HepG2 (cell line): Measurements from ENCODE around the gene STN1. TPM values are rescaled to one million over a fixed set of nuclear protein-coding genes. Genes with fewer than 3 reads are reported as not detected.

Source experiments
- ATAC-seq: fragments of 200-7000 bp; cut with Tn5 transposase; 3 replicates; pipeline ENCODE4 v1.9.1; 2020; ENCODE audit warnings: mild to moderate bottlenecking, moderate library complexity
- BruUV-seq: library from RNA; stranded (reverse); fragments of 400-500 nt; replicated peaks from 2 replicates; lab custom pipeline; 2021; lab: Mats Ljungman, UMichigan
- CTCF ChIA-PET: fragments of 300-600 bp; formaldehyde crosslinking; extraction: SDS; loops from one replicate; lab custom pipeline; 2021; ENCODE audit warnings: low total read pairs, inconsistent platforms, low intra/inter-chr PET ratio; lab: Yijun Ruan, JAX
- POLR2A ChIA-PET: fragments of 350-600 bp; sonication (Branson Sonifier 250); formaldehyde crosslinking; loops from one replicate; lab custom pipeline; 2020; ENCODE audit warnings: antibody characterized with exemption, inconsistent platforms; lab: Yijun Ruan, JAX
- DNase-seq: peaks from one replicate; pipeline ENCODE4 v3.0.0-alpha.2; 2015; ENCODE audit warnings: low spot score
- FAIRE-seq: peaks from 3 replicates; lab custom pipeline; 2011; peaks lifted over from hg19 to GRCh38; lab: Jason Lieb, UNC
- H2AFZ ChIP-seq: one replicate; pipeline ENCODE4 v1.6.1; 2011; ENCODE audit warnings: low read length, inconsistent platforms
- H3K27ac ChIP-seq: fragments of 300-600 bp; 3 replicates; pipeline ENCODE4 v1.8.0; 2011; ENCODE audit warnings: mixed run types, mild to moderate bottlenecking, mixed read lengths, low read length, inconsistent platforms; ENCODE audit not compliant: insufficient read depth; ENCODE audit errors: extremely low read length
- H3K27me3 ChIP-seq, 2 experiments: fragments of 200-600 bp in 1 of 2; 2 replicates in 1 of 2; 3 replicates in 1 of 2; pipeline versions ENCODE4 v1.6.0 to v1.8.0; 2011; ENCODE audit warnings: low read length in 2 of 2, mild to moderate bottlenecking in 2 of 2, moderate library complexity in 2 of 2, inconsistent platforms in 1 of 2; ENCODE audit not compliant: insufficient read depth in 2 of 2, control insufficient read depth in 1 of 2
- H3K36me3 ChIP-seq, 2 experiments: fragments of 200-600 bp in 1 of 2; replicated peaks in 1 of 2; 2 replicates in 1 of 2; 3 replicates in 1 of 2; pipeline versions ENCODE4 v1.5.1 to v1.8.0; 2011; ENCODE audit warnings: low read length in 2 of 2, inconsistent platforms in 1 of 2; ENCODE audit not compliant: insufficient read depth in 2 of 2, control insufficient read depth in 1 of 2
- H3K4me1 ChIP-seq: 2 replicates; pipeline ENCODE4 v1.5.1; 2012; ENCODE audit warnings: low read length, inconsistent platforms; ENCODE audit not compliant: insufficient read depth
- H3K4me2 ChIP-seq: 2 replicates; pipeline ENCODE4 v1.6.0; 2011; ENCODE audit warnings: low read depth, low read length, inconsistent platforms
- H3K4me3 ChIP-seq, 3 experiments: fragments of 200-600 bp in 1 of 3; sonication (generic), shearing (Covaris generic) in 1 of 3; replicated peaks in 1 of 3; 2 replicates each; pipeline ENCODE4 v1.5.1; 2011 to 2016; ENCODE audit warnings: low read length in 3 of 3, inconsistent platforms in 2 of 3, low read depth in 2 of 3, mild to moderate bottlenecking in 2 of 3, control low read depth in 1 of 3, mixed read lengths in 1 of 3; ENCODE audit not compliant: insufficient read depth in 1 of 3
- H3K79me2 ChIP-seq: one replicate; pipeline ENCODE4 v1.6.1; 2011; ENCODE audit warnings: low read length, inconsistent platforms; ENCODE audit not compliant: insufficient read depth
- H3K9ac ChIP-seq: 2 replicates; pipeline ENCODE4 v1.6.0; 2011; ENCODE audit warnings: mild to moderate bottlenecking, low read depth, low read length, inconsistent platforms; ENCODE audit not compliant: insufficient read depth
- H3K9me3 ChIP-seq: 2 replicates; pipeline ENCODE4 v1.5.1; 2012; ENCODE audit warnings: mild to moderate bottlenecking, low read length
- H4K20me1 ChIP-seq: 2 replicates; pipeline ENCODE4 v1.6.0; 2011; ENCODE audit warnings: inconsistent platforms, mild to moderate bottlenecking, low read length, moderate library complexity; ENCODE audit not compliant: insufficient read depth
- EP300 ChIP-seq, 3 experiments: sonication (generic) in 1 of 3; formaldehyde crosslinking in 1 of 3; IDR thresholded peaks; 2 replicates each; pipeline versions ENCODE4 v1.5.1 to v1.6.1; 2011 to 2020; ENCODE audit warnings: low read depth in 2 of 3, low read length in 2 of 3, borderline replicate concordance in 1 of 3, improper control_type of control experiment in 1 of 3, mild to moderate bottlenecking in 1 of 3, missing genetic modification reagents in 1 of 3, moderate library complexity in 1 of 3
- SCMH1 ChIP-seq: sonication (generic); formaldehyde crosslinking; IDR thresholded peaks from 2 replicates; pipeline ENCODE4 v1.9.0; 2021; ENCODE audit warnings: missing genetic modification reagents, mild to moderate bottlenecking, borderline replicate concordance
- ZKSCAN1 ChIP-seq: fragments of 150-350 bp; IDR thresholded peaks from 2 replicates; pipeline ENCODE4 v1.6.1; 2014; ENCODE audit warnings: low read length
- ZNF296 ChIP-seq: sonication (generic); formaldehyde crosslinking; conservative IDR thresholded peaks from 2 replicates; pipeline ENCODE4 v1.5.0; 2020; ENCODE audit warnings: mild to moderate bottlenecking, missing genetic modification reagents
- WGBS: methylation state at CpG from one replicate; pipeline ENCODE4 v1.1.6; 2017; ENCODE audit warnings: low lambda C conversion rate; 5-methylcytosine and 5-hydroxymethylcytosine counted together
- in situ Hi-C: cut with HindIII; loops from 2 replicates; pipeline ENCODE4 v1.10.0; 2017; ENCODE audit warnings: low pct_unique_long_range_greater_than_20kb; ENCODE audit not compliant: extremely low pct_ligation_motif_present
- intact Hi-C: fragments of 100-400 bp; cut with micrococcal nuclease; formaldehyde crosslinking; loops from one replicate; pipeline ENCODE4 v1.10.0; 2022; ENCODE audit not compliant: unreplicated experiment
- polyA plus RNA-seq, 8 experiments: library from polyadenylated mRNA; depleted of rRNA in 3 of 8; stranded (reverse) in 7 of 8; unstranded in 1 of 8; fragments of >200 nt; fragmentation: Illumina TruSeq in 4 of 8; extraction: Trizol in 4 of 8; gene quantifications; 2 replicates each; pipeline versions ENCODE4 v1.2.1 to v1.2.3, GENCODE V29; 2011 to 2016; ENCODE audit warnings: low read depth in 4 of 8, missing spikeins in 1 of 8, mixed read lengths in 1 of 8; ENCODE audit not compliant: insufficient read depth in 1 of 8
- total RNA-seq, 5 experiments: library from RNA; depleted of rRNA; stranded (reverse); fragments of >200 nt; fragmentation: Illumina TruSeq; extraction: Trizol; gene quantifications; 2 replicates each; pipeline ENCODE4 v1.2.3, GENCODE V29; 2016; ENCODE audit warnings: low read depth in 1 of 5
- TF ChIP-seq, protein P1 (sequence below): sonication (generic); formaldehyde crosslinking; IDR thresholded peaks from 2 replicates; pipeline ENCODE4 v1.5.0; 2020; ENCODE audit warnings: mild to moderate bottlenecking, missing genetic modification reagents, borderline replicate concordance
- TF ChIP-seq, protein P2 (sequence below): sonication (generic); formaldehyde crosslinking; IDR thresholded peaks from 2 replicates; pipeline ENCODE4 v1.5.0; 2020; ENCODE audit warnings: missing genetic modification reagents
- TF ChIP-seq, protein P3 (sequence below): IDR thresholded peaks from 2 replicates; pipeline ENCODE4 v1.6.1; 2016; ENCODE audit warnings: mild to moderate bottlenecking

Gene STN1
- total and polyA plus RNA-seq, 2 of the 13 experiments (the other 11 are each of a cell fraction or from before 2014, with no cell fraction given) = 17.6 to 22.7 TPM

DNA sequence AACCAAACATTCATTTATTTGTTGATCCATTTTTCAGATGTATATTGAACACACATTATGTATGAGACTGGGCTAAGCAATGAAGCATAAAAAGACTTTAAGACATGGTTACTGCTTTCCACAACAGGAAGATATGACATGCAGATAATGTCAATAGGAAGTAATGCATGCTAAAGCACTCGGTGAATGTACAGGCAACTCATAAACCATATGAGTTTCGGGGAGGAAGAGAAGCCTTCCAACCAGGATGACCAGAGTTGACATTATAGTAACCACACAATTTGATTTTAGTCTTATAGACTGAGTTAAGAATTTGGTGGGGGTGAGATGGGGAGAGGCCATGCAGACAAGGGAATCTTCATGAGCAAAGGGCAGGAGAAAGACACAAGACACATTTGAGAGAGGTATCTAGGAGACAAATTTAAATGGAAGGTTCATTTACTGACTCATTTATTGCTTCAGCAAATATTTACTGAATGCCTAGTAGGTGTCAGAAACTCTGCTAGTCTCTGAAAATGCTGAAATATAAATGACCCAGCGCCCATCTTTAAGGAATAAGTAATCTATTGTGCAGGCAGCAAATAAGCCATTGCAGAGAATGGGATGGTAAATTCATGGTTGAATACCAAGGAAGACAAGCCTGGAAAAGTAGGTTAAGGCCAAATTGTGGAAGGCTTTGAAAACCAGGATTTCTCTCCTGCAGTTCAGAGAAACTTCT, 30.0 kb upstream of the STN1 start:
- FAIRE-seq (no peak), ATAC-seq (no peak), DNase-seq (no peak)
- H3K27ac ChIP-seq = no peak overlapping the region
- no peak overlapping the region for H3K9ac ChIP-seq
- peaks cover 1 to 14% of the 10 kb centered on the region in 2 experiments; a peak in 1 of 5 replicates for H3K27me3 ChIP-seq
- no peaks in the 10 kb centered on the region for H4K20me1 ChIP-seq
- no peak overlapping the region for H2AFZ ChIP-seq
- ChIA-PET CTCF (no interaction called here), POLR2A (no interaction called here)
- intact Hi-C loops = no loop called here
- no TSS peak for BruUV-seq
- WGBS = 36% methylated on average over 3 of the region's 3 CpGs
- in situ Hi-C loops = no loop called here
- H3K36me3 ChIP-seq = no peaks in the 10 kb centered on the region
- H3K4me3 ChIP-seq = no peak overlapping the region
- no peak overlapping the region for H3K4me2 ChIP-seq
- no peaks in the 10 kb centered on the region for H3K4me1 ChIP-seq
- no peak for TF ChIP-seq ZKSCAN1
- no peak for TF ChIP-seq EP300 (IDR thresholded peaks at IDR 0.05; ENCODE audit: low read depth in 2 of 2, low read length in 2 of 2)
- TF ChIP-seq EP300 (CRISPR knock-in tag; IDR thresholded peaks at IDR 0.05; ENCODE audit: borderline replicate concordance) = no peak
- TF ChIP-seq, protein P1, sequence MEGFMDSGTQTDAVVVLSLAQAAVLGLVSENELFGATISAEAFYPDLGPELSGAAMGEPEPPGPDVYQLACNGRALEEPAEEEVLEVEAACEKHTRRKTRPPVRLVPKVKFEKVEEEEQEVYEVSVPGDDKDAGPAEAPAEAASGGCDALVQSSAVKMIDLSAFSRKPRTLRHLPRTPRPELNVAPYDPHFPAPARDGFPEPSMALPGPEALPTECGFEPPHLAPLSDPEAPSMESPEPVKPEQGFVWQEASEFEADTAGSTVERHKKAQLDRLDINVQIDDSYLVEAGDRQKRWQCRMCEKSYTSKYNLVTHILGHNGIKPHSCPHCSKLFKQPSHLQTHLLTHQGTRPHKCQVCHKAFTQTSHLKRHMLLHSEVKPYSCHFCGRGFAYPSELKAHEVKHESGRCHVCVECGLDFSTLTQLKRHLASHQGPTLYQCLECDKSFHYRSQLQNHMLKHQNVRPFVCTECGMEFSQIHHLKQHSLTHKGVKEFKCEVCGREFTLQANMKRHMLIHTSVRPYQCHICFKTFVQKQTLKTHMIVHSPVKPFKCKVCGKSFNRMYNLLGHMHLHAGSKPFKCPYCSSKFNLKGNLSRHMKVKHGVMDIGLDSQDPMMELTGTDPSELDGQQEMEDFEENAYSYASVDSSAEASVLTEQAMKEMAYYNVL = no peak
- TF ChIP-seq ZNF296 = no peak
- TF ChIP-seq, protein P2, sequence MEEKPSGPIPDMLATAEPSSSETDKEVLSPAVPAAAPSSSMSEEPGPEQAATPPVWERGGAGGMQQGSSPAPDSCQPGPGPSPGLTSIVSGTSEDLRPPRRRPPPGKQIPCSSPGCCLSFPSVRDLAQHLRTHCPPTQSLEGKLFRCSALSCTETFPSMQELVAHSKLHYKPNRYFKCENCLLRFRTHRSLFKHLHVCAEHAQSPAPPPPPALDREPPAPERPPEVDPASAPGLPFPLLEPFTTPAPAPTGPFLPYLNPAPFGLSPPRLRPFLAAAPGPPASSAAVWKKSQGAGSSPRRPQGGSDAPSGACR = no peak
- no peak for TF ChIP-seq SCMH1 (CRISPR knock-in tag)
- TF ChIP-seq, protein P3, sequence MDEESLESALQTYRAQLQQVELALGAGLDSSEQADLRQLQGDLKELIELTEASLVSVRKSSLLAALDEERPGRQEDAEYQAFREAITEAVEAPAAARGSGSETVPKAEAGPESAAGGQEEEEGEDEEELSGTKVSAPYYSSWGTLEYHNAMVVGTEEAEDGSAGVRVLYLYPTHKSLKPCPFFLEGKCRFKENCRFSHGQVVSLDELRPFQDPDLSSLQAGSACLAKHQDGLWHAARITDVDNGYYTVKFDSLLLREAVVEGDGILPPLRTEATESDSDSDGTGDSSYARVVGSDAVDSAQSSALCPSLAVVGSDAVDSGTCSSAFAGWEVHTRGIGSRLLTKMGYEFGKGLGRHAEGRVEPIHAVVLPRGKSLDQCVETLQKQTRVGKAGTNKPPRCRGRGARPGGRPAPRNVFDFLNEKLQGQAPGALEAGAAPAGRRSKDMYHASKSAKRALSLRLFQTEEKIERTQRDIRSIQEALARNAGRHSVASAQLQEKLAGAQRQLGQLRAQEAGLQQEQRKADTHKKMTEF (CRISPR knock-in tag) = no peak
- TF ChIP-seq, all 625 proteins: peak for 0
- no peaks in the 10 kb centered on the region for H3K9me3 ChIP-seq
- no peaks in the 10 kb centered on the region for H3K79me2 ChIP-seq
